ENCODE measurements around the gene GIPC1.

The GIPC1 gene

DNA sequence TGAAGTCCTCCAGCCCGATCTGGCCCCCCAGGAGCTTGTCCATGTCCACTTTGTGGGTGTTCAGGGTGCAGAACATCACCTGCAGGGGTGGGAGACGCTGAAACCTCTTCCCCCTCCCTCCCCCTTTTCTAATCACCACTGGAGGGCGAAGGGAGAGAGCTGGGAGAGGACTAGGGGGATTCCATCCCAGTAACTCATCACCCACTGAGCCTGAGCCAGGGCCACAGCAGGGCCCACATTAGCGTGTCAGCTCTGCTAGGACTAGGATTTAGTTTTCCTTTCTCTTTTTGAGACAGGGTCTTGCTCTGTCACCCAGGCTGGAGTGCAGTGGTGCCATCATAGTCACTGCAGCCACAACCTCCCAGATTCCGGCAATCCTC lies 15.2 kb downstream of the GIPC1 start:
- Histone ChIP-seq H3K23ac (ENCODE audit: low read length) (no peak overlapping the region), H2BK12ac (ENCODE audit: low read length) (no peak overlapping the region), H3K79me2 (ENCODE audit: control insufficient read depth, insufficient read depth, low read length, poor library complexity) (no peaks in the 10 kb centered on the region), H3K4me3 (ENCODE audit: low read depth, low read length) (no peak overlapping the region), H2AK5ac (ENCODE audit: low read length) (no peak overlapping the region), H3K4ac (ENCODE audit: low read depth, low read length) (no peak overlapping the region), H2AFZ (ENCODE audit: insufficient read depth, low read length, poor library complexity) (no peak overlapping the region), H4K8ac (ENCODE audit: low read depth, low read length) (no peak overlapping the region), H2BK5ac (ENCODE audit: low read depth, low read length, poor library complexity) (no peak overlapping the region), H3K79me1 (ENCODE audit: low read length) (no peaks in the 10 kb centered on the region), H3K18ac (ENCODE audit: low read length) (no peak overlapping the region), H3K27me3 (ENCODE audit: insufficient read depth, low read length) (no peaks in the 10 kb centered on the region), H3K4me2 (ENCODE audit: low read length) (no peak overlapping the region), H3K9ac (ENCODE audit: low read length) (no peak overlapping the region), H3K9me3 (ENCODE audit: insufficient read depth, low read depth, low read length) (no peaks in the 10 kb centered on the region), H4K12ac (ENCODE audit: low read depth, low read length) (no peak overlapping the region), H3K4me1 (ENCODE audit: control insufficient read depth in 1 of 2, insufficient read depth in 2 of 2, low read length in 2 of 2) (no peaks in the 10 kb centered on the region), H4K91ac (ENCODE audit: low read depth, low read length) (no peak overlapping the region), H3K14ac (ENCODE audit: low read length) (no peak overlapping the region), H3K36me3 (ENCODE audit: control insufficient read depth in 1 of 2, insufficient read depth in 2 of 2, low read length in 2 of 2) (peaks cover 42 to 47% of the 10 kb centered on the region in 2 experiments), H3K27ac (ENCODE audit: low read depth, low read length) (no peak overlapping the region), H2BK120ac (ENCODE audit: insufficient read depth, low read length, poor library complexity) (no peak overlapping the region)
- no peak for DNase-seq
- no CpG with 5 or more reads among the region's 5 CpGs for WGBS (ENCODE audit: extremely low coverage, insufficient coverage, insufficient read length)

DNA sequence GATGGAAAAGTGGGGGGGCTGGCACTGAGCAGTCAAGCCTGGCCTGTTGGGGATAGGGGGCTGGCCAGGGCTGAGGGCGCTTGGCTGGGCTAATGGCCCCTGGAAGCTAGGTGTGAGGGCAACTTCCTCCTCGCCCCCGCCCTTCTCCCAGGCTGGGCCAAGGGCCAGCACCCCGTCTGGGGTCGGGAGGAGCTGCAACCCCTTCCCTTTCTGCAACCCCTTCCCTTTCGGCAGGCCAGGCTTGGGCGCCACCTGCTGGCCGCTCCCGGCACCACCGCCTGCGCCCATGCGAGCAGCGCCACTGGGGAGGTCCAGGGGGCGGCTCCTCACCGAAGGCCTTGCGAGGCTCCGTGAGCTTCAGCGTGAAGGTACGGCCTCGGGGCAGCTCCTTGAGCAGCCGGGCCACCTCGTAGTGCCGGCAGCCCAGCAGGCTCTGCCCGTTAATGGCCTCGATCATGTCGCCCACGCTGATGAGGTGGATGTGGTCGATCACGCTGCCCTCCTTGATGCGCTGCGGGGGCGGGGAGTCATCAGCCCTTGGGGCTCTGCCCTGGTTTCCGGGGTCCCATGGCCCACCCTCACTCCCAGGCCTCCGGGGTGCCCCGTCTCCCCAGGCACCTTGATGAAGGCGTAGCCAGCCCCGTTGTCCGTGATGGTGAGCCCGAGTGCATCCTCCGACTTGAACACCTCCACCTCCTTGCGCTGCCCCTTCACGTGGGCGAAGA lies 15.8 kb downstream of the GIPC1 start:
- no peak overlapping the region for H4K12ac ChIP-seq (ENCODE audit: low read depth, low read length)
- no peak overlapping the region for H2BK5ac ChIP-seq (ENCODE audit: low read depth, low read length, poor library complexity)
- H3K4me3 ChIP-seq (ENCODE audit: low read depth, low read length): no peak overlapping the region
- no peaks in the 10 kb centered on the region for H3K9me3 ChIP-seq (ENCODE audit: insufficient read depth, low read depth, low read length)
- WGBS (ENCODE audit: extremely low coverage, insufficient coverage, insufficient read length): no CpG with 5 or more reads among the region's 43 CpGs
- H3K18ac ChIP-seq (ENCODE audit: low read length): no peak overlapping the region
- no peak overlapping the region for H4K91ac ChIP-seq (ENCODE audit: low read depth, low read length)
- no peak overlapping the region for H2BK120ac ChIP-seq (ENCODE audit: insufficient read depth, low read length, poor library complexity)
- H3K27me3 ChIP-seq (ENCODE audit: insufficient read depth, low read length): no peaks in the 10 kb centered on the region
- no peak overlapping the region for H3K27ac ChIP-seq (ENCODE audit: low read depth, low read length)
- peak; percentile 55 to 72 for DNase-seq
- H2BK12ac ChIP-seq (ENCODE audit: low read length): no peak overlapping the region
- H3K79me2 ChIP-seq (ENCODE audit: control insufficient read depth, insufficient read depth, low read length, poor library complexity): no peaks in the 10 kb centered on the region
- no peaks in the 10 kb centered on the region for H3K4me1 ChIP-seq (ENCODE audit: control insufficient read depth in 1 of 2, insufficient read depth in 2 of 2, low read length in 2 of 2)
- H2AK5ac ChIP-seq (ENCODE audit: low read length): no peak overlapping the region
- no peak overlapping the region for H3K4me2 ChIP-seq (ENCODE audit: low read length)
- no peaks in the 10 kb centered on the region for H3K79me1 ChIP-seq (ENCODE audit: low read length)
- no peak overlapping the region for H3K9ac ChIP-seq (ENCODE audit: low read length)
- no peak overlapping the region for H4K8ac ChIP-seq (ENCODE audit: low read depth, low read length)
- no peak overlapping the region for H3K4ac ChIP-seq (ENCODE audit: low read depth, low read length)
- H2AFZ ChIP-seq (ENCODE audit: insufficient read depth, low read length, poor library complexity): no peak overlapping the region
- no peak overlapping the region for H3K23ac ChIP-seq (ENCODE audit: low read length)
- H3K14ac ChIP-seq (ENCODE audit: low read length): no peak overlapping the region
- H3K36me3 ChIP-seq (ENCODE audit: control insufficient read depth in 1 of 2, insufficient read depth in 2 of 2, low read length in 2 of 2): peaks cover 42 to 47% of the 10 kb centered on the region in 2 experiments

DNA sequence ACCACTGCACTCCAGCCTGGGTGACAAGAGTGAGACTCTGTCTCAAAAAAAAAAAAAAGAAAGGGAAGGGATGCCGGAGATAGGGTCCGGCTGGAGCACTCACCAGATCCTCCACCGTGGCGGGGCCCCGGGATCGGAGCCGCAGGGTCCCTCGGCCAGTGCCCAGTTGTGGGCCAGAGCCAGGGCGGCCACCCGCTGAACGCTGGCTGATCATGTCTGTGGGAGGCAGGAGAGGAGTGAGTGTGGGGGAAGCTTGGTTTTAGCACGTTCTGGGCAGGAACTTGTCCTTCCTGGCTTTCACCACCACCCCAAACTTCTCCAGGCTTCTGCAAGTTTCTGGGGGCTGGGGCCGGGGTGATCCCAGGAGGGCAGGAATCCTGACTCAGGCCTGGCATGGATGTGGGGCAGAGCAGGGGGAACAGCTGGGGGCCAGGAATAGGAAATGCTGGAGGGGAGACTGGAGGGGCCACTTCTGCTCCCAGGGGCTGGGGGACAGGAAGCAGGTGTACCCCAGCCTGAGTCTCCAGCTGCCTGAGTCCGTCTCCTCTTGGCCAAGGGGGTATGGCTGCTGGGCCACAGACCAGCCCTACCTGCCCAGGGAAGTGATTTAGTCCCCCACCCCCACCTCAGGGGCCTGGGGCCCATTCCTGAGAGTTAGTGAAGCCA lies 16.5 kb downstream of the GIPC1 start:
- Histone ChIP-seq H2AK5ac (ENCODE audit: low read length) (no peak overlapping the region), H3K79me2 (ENCODE audit: control insufficient read depth, insufficient read depth, low read length, poor library complexity) (no peaks in the 10 kb centered on the region), H3K9me3 (ENCODE audit: insufficient read depth, low read depth, low read length) (no peaks in the 10 kb centered on the region), H3K4me1 (ENCODE audit: control insufficient read depth in 1 of 2, insufficient read depth in 2 of 2, low read length in 2 of 2) (no peaks in the 10 kb centered on the region), H3K4me3 (ENCODE audit: low read depth, low read length) (no peak overlapping the region), H3K4me2 (ENCODE audit: low read length) (no peak overlapping the region), H3K9ac (ENCODE audit: low read length) (no peak overlapping the region), H4K91ac (ENCODE audit: low read depth, low read length) (no peak overlapping the region), H2BK5ac (ENCODE audit: low read depth, low read length, poor library complexity) (no peak overlapping the region), H3K27me3 (ENCODE audit: insufficient read depth, low read length) (no peaks in the 10 kb centered on the region), H3K23ac (ENCODE audit: low read length) (no peak overlapping the region), H2AFZ (ENCODE audit: insufficient read depth, low read length, poor library complexity) (no peak overlapping the region), H2BK12ac (ENCODE audit: low read length) (no peak overlapping the region), H4K8ac (ENCODE audit: low read depth, low read length) (no peak overlapping the region), H3K18ac (ENCODE audit: low read length) (no peak overlapping the region), H3K79me1 (ENCODE audit: low read length) (no peaks in the 10 kb centered on the region), H3K27ac (ENCODE audit: low read depth, low read length) (no peak overlapping the region), H2BK120ac (ENCODE audit: insufficient read depth, low read length, poor library complexity) (no peak overlapping the region), H3K14ac (ENCODE audit: low read length) (no peak overlapping the region), H3K36me3 (ENCODE audit: control insufficient read depth in 1 of 2, insufficient read depth in 2 of 2, low read length in 2 of 2) (peaks cover 42 to 47% of the 10 kb centered on the region in 2 experiments), H3K4ac (ENCODE audit: low read depth, low read length) (no peak overlapping the region), H4K12ac (ENCODE audit: low read depth, low read length) (no peak overlapping the region)
- no peak for DNase-seq
- WGBS (ENCODE audit: extremely low coverage, insufficient coverage, insufficient read length): no CpG with 5 or more reads among the region's 14 CpGs

DNA sequence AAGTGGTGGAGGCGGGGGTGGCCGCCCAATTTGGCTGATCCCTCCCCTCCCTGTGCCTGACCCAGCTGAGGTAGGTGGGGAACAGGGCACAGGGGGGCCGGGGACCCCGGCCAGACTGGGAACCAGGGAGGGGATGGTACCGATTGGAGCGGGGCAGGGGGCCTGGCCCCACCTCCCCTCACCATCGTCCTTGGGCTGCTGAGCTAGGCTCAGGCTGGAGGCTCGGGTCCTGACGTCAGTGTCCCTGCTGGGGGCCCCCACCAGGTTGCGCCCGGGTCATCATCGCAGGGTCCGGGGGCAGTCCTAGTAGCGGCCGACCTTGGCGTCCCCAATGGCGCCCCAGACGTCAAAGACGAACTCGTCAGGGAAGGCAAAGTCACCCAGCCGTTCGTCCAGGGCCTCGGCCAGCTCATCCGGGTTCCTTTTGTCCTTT lies 17.8 kb downstream of the GIPC1 start:
- Histone ChIP-seq H3K27me3 (ENCODE audit: insufficient read depth, low read length) (no peaks in the 10 kb centered on the region), H3K4me1 (ENCODE audit: control insufficient read depth in 1 of 2, insufficient read depth in 2 of 2, low read length in 2 of 2) (no peaks in the 10 kb centered on the region), H3K23ac (ENCODE audit: low read length) (no peak overlapping the region), H4K8ac (ENCODE audit: low read depth, low read length) (no peak overlapping the region), H3K4me3 (ENCODE audit: low read depth, low read length) (no peak overlapping the region), H2AK5ac (ENCODE audit: low read length) (no peak overlapping the region), H2AFZ (ENCODE audit: insufficient read depth, low read length, poor library complexity) (no peak overlapping the region), H4K12ac (ENCODE audit: low read depth, low read length) (no peak overlapping the region), H3K79me1 (ENCODE audit: low read length) (no peaks in the 10 kb centered on the region), H2BK120ac (ENCODE audit: insufficient read depth, low read length, poor library complexity) (no peak overlapping the region), H4K91ac (ENCODE audit: low read depth, low read length) (no peak overlapping the region), H3K9me3 (ENCODE audit: insufficient read depth, low read depth, low read length) (no peaks in the 10 kb centered on the region), H3K18ac (ENCODE audit: low read length) (no peak overlapping the region), H3K14ac (ENCODE audit: low read length) (no peak overlapping the region), H3K36me3 (ENCODE audit: control insufficient read depth in 1 of 2, insufficient read depth in 2 of 2, low read length in 2 of 2) (peaks cover 42 to 47% of the 10 kb centered on the region in 2 experiments), H2BK5ac (ENCODE audit: low read depth, low read length, poor library complexity) (no peak overlapping the region), H3K4ac (ENCODE audit: low read depth, low read length) (no peak overlapping the region), H3K4me2 (ENCODE audit: low read length) (no peak overlapping the region), H2BK12ac (ENCODE audit: low read length) (no peak overlapping the region), H3K9ac (ENCODE audit: low read length) (no peak overlapping the region), H3K27ac (ENCODE audit: low read depth, low read length) (no peak overlapping the region), H3K79me2 (ENCODE audit: control insufficient read depth, insufficient read depth, low read length, poor library complexity) (no peaks in the 10 kb centered on the region)
- no CpG with 5 or more reads among the region's 24 CpGs for WGBS (ENCODE audit: extremely low coverage, insufficient coverage, insufficient read length)
- DNase-seq: no peak
